H9 (cell line): ENCODE results near the gene STX16. TPM values are rescaled to one million over a fixed set of nuclear protein-coding genes. Genes with fewer than 3 reads are reported as not detected.

Experiments used
- DNase-seq: peaks from one replicate; pipeline ENCODE4 v3.0.0-alpha.2; 2017
- H2AFZ ChIP-seq: one replicate; pipeline ENCODE4 v1.6.1; 2013; ENCODE audit warnings: mild to moderate bottlenecking, low read length, control low read depth, moderate library complexity
- H2AK5ac ChIP-seq: 2 replicates; pipeline ENCODE4 v1.6.1; 2013; ENCODE audit warnings: low read length, control low read depth, mixed read lengths; ENCODE audit not compliant: insufficient read length
- H2BK120ac ChIP-seq: one replicate; pipeline ENCODE4 v1.6.1; 2013; ENCODE audit warnings: low read depth, mild to moderate bottlenecking, low read length, control low read depth, inconsistent platforms; ENCODE audit not compliant: poor library complexity, severe bottlenecking
- H2BK12ac ChIP-seq: 2 replicates; pipeline ENCODE4 v1.6.1; 2013; ENCODE audit warnings: low read length, control low read depth, mixed read lengths, low read depth; ENCODE audit not compliant: insufficient read length
- H2BK15ac ChIP-seq: 2 replicates; pipeline ENCODE4 v1.6.1; 2013; ENCODE audit warnings: low read depth, low read length, control low read depth
- H2BK20ac ChIP-seq: one replicate; pipeline ENCODE4 v1.6.1; 2013; ENCODE audit warnings: low read depth, mild to moderate bottlenecking, low read length, control low read depth, inconsistent platforms; ENCODE audit not compliant: poor library complexity, severe bottlenecking
- H2BK5ac ChIP-seq: 2 replicates; pipeline ENCODE4 v1.6.1; 2013; ENCODE audit warnings: low read length, control low read depth, mixed read lengths; ENCODE audit not compliant: insufficient read length
- H3K14ac ChIP-seq: 2 replicates; pipeline ENCODE4 v1.6.1; 2013; ENCODE audit warnings: low read length, control low read depth; ENCODE audit not compliant: insufficient read depth
- H3K18ac ChIP-seq: 2 replicates; pipeline ENCODE4 v1.6.1; 2013; ENCODE audit warnings: low read depth, mild to moderate bottlenecking, mixed read lengths, low read length, control low read depth; ENCODE audit not compliant: insufficient read length
- H3K23ac ChIP-seq: 2 replicates; pipeline ENCODE4 v1.6.1; 2013; ENCODE audit warnings: low read length, control low read depth, mixed read lengths, low read depth; ENCODE audit not compliant: insufficient read length
- H3K23me2 ChIP-seq: 2 replicates; pipeline ENCODE4 v1.6.1; 2013; ENCODE audit warnings: low read depth, mild to moderate bottlenecking, mixed read lengths, low read length, control low read depth; ENCODE audit not compliant: insufficient read length, poor library complexity, severe bottlenecking
- H3K27ac ChIP-seq: 2 replicates; pipeline ENCODE4 v1.5.1; 2013; ENCODE audit warnings: low read length, control low read depth, mixed read lengths, low read depth; ENCODE audit not compliant: insufficient read length
- H3K27me3 ChIP-seq: 2 replicates; pipeline ENCODE4 v1.6.1; 2013; ENCODE audit warnings: low read length, control low read depth, inconsistent platforms; ENCODE audit not compliant: insufficient read depth
- H3K4ac ChIP-seq: 2 replicates; pipeline ENCODE4 v1.6.1; 2013; ENCODE audit warnings: low read depth, mild to moderate bottlenecking, control low read depth, inconsistent platforms, low read length, moderate library complexity
- H3K4me1 ChIP-seq: 2 replicates; pipeline ENCODE4 v1.6.1; 2013; ENCODE audit warnings: low read length, control low read depth, inconsistent platforms; ENCODE audit not compliant: insufficient read depth
- H3K4me2 ChIP-seq: 2 replicates; pipeline ENCODE4 v1.6.1; 2013; ENCODE audit warnings: low read length, control low read depth, mixed read lengths; ENCODE audit not compliant: insufficient read length, insufficient read depth
- H3K56ac ChIP-seq: 2 replicates; pipeline ENCODE4 v1.6.1; 2013; ENCODE audit warnings: low read depth, mild to moderate bottlenecking, mixed read lengths, low read length, control low read depth; ENCODE audit not compliant: insufficient read length
- H3K79me1 ChIP-seq: 2 replicates; pipeline ENCODE4 v1.6.1; 2013; ENCODE audit warnings: low read depth, mild to moderate bottlenecking, moderate library complexity, low read length, control low read depth, inconsistent platforms; ENCODE audit not compliant: insufficient read depth, poor library complexity, severe bottlenecking
- H3K79me2 ChIP-seq: 2 replicates; pipeline ENCODE4 v1.6.1; 2013; ENCODE audit warnings: low read length, control low read depth, inconsistent platforms; ENCODE audit not compliant: insufficient read depth
- H3K9ac ChIP-seq: 2 replicates; pipeline ENCODE4 v1.6.1; 2013; ENCODE audit warnings: low read length, control low read depth, mixed read lengths; ENCODE audit not compliant: insufficient read length; ENCODE audit errors: extremely low read depth
- H3K9me3 ChIP-seq: one replicate; pipeline ENCODE4 v1.6.1; 2013; ENCODE audit warnings: low read depth, low read length, inconsistent platforms; ENCODE audit not compliant: control insufficient read depth
- H3T11ph ChIP-seq: one replicate; pipeline ENCODE4 v1.6.1; 2013; ENCODE audit warnings: mild to moderate bottlenecking, low read length, control low read depth, inconsistent platforms
- H4K20me1 ChIP-seq: one replicate; pipeline ENCODE4 v1.6.1; 2013; ENCODE audit not compliant: control insufficient read depth, insufficient read length, insufficient read depth
- H4K5ac ChIP-seq: 2 replicates; pipeline ENCODE4 v1.6.1; 2013; ENCODE audit warnings: low read depth, mild to moderate bottlenecking, mixed read lengths, low read length, control low read depth; ENCODE audit not compliant: insufficient read length
- H4K8ac ChIP-seq: replicated peaks from 2 replicates; pipeline ENCODE4 v1.6.1; 2013; ENCODE audit warnings: low read length, control low read depth, mixed read lengths, low read depth; ENCODE audit not compliant: insufficient read length
- H4K91ac ChIP-seq: 2 replicates; pipeline ENCODE4 v1.6.1; 2013; ENCODE audit warnings: low read depth, mild to moderate bottlenecking, moderate library complexity, mixed read lengths, low read length, control low read depth; ENCODE audit not compliant: insufficient read length
- H3K27ac Mint-ChIP-seq, 3 experiments: 2 replicates in 2 of 3; 3 replicates in 1 of 3; pipeline ENCODE4 v1.8.0; 2020 to 2021; ENCODE audit warnings: mixed read lengths in 3 of 3, mild to moderate bottlenecking in 1 of 3, moderate library complexity in 1 of 3
- H3K27me3 Mint-ChIP-seq: 2 replicates; pipeline ENCODE4 v1.8.0; 2021; ENCODE audit warnings: low read depth, mild to moderate bottlenecking, moderate library complexity, mixed read lengths
- H3K36me3 Mint-ChIP-seq, 3 experiments: 2 replicates in 2 of 3; 3 replicates in 1 of 3; pipeline ENCODE4 v1.8.0; 2020 to 2021; ENCODE audit warnings: low read depth in 3 of 3, mixed read lengths in 3 of 3; ENCODE audit not compliant: insufficient read depth in 1 of 3
- H3K4me1 Mint-ChIP-seq, 2 experiments: 2 replicates each; pipeline ENCODE4 v1.8.0; 2020; ENCODE audit warnings: mixed read lengths in 2 of 2
- H3K4me3 Mint-ChIP-seq, 2 experiments: 2 replicates in 1 of 2; 3 replicates in 1 of 2; pipeline ENCODE4 v1.8.0; 2020 to 2021; ENCODE audit warnings: mild to moderate bottlenecking in 2 of 2, mixed read lengths in 2 of 2, moderate library complexity in 1 of 2
- H3K9me3 Mint-ChIP-seq, 2 experiments: 2 replicates in 1 of 2; 3 replicates in 1 of 2; pipeline ENCODE4 v1.8.0; 2020; ENCODE audit warnings: mild to moderate bottlenecking in 2 of 2, mixed read lengths in 2 of 2, moderate library complexity in 1 of 2
- WGBS: extraction: QIAGEN DNeasy Blood & Tissue Kit; methylation state at CpG from one replicate; pipeline ENCODE4 v1.1.7; 2013; ENCODE audit warnings: missing lambda C conversion rate, low lambda C conversion rate, mixed read lengths; ENCODE audit not compliant: insufficient read length; ENCODE audit errors: extremely low coverage; 5-methylcytosine and 5-hydroxymethylcytosine counted together
- total RNA-seq: library from RNA; stranded (reverse); gene quantifications from 2 replicates; pipeline ENCODE4 v1.2.1, GENCODE V29; 2021
- TF ChIP-seq, protein P1 (sequence below): fragments of 200-600 bp; sonication (generic); conservative IDR thresholded peaks from 3 replicates; pipeline ENCODE4 v1.8.0; 2021; ENCODE audit warnings: antibody characterized with exemption, mild to moderate bottlenecking

Gene STX16
- total RNA-seq, 1 experiment from 2014 or later = 87.8 TPM

DNA sequence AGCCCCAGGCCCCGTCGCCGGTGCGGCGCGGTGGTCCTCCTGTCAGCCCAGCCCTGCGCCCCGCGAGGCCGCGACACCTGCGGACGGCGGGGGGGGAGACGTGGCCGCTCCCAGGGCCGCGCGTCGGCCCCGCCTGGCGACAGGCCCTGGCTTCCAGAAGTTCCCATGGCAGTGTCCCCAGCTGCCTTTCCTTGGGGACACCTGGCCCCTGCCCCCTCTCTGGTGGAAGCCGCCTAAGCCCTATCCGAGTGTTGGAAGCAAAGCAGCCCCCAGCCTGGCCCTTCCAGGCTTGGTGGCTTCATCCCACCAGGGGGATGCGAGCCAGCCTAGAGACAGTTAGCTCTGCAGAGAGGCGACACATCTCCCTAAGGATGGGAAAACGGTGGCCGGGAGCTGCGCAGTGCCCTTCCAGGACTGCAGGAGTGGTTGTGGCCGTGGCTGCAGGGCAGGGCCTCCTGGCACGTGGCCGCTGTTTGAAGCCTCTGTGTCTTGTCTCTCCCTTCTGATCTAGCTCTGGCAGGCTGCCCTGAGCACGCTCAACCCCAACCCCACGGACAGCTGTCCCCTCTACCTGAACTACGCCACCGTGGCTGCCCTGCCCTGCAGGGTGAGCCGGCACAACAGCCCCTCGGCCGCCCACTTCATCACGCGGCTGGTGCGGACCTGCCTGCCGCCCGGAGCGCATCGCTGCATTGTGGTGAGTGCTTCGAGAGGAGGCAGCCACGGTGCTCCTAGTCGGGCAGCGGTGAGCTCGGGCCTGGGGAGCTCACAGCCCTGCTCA is 42.3 kb downstream of the STX16 start:
- H3K79me1 ChIP-seq = no peaks in the 10 kb centered on the region
- TF ChIP-seq, protein P1, sequence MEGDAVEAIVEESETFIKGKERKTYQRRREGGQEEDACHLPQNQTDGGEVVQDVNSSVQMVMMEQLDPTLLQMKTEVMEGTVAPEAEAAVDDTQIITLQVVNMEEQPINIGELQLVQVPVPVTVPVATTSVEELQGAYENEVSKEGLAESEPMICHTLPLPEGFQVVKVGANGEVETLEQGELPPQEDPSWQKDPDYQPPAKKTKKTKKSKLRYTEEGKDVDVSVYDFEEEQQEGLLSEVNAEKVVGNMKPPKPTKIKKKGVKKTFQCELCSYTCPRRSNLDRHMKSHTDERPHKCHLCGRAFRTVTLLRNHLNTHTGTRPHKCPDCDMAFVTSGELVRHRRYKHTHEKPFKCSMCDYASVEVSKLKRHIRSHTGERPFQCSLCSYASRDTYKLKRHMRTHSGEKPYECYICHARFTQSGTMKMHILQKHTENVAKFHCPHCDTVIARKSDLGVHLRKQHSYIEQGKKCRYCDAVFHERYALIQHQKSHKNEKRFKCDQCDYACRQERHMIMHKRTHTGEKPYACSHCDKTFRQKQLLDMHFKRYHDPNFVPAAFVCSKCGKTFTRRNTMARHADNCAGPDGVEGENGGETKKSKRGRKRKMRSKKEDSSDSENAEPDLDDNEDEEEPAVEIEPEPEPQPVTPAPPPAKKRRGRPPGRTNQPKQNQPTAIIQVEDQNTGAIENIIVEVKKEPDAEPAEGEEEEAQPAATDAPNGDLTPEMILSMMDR = no peak; the same call in 2 of the 3 replicates
- H3K27me3 ChIP-seq = no peaks in the 10 kb centered on the region
- H3K4ac ChIP-seq = no peak overlapping the region
- H3K4me2 ChIP-seq = peak overlapping the region; percentile 18
- no peaks in the 10 kb centered on the region; the same call in 1 of the 2 replicates for H3K4me1 ChIP-seq
- H4K20me1 ChIP-seq = no peaks in the 10 kb centered on the region
- H2BK20ac ChIP-seq = no peak overlapping the region
- Mint-ChIP-seq H3K36me3 (peaks cover 0 to 6% (median 6%) of the 10 kb centered on the region in 3 experiments; a peak in 5 of 7 replicates), H3K4me3 (peak overlapping the region; percentile 52 to 54; a peak in 3 of 5 replicates), H3K27ac (peak overlapping the region in 1 of 3 experiments; percentile 79; a peak in 1 of 7 replicates), H3K9me3 (no peaks in the 10 kb centered on the region), H3K4me1 (peaks cover 24 to 33% of the 10 kb centered on the region in 2 experiments), H3K27me3 (no peaks in the 10 kb centered on the region)
- no peak overlapping the region for H2AK5ac ChIP-seq
- no peak overlapping the region for H2BK15ac ChIP-seq
- no peak overlapping the region for H3K56ac ChIP-seq
- H3K23me2 ChIP-seq = no peaks in the 10 kb centered on the region
- no peak overlapping the region for H4K5ac ChIP-seq
- no peak overlapping the region for H2BK12ac ChIP-seq
- H3K27ac ChIP-seq = no peak overlapping the region
- no peak overlapping the region for H3T11ph ChIP-seq
- H4K91ac ChIP-seq = no peak overlapping the region
- H3K9me3 ChIP-seq = no peaks in the 10 kb centered on the region
- no peak overlapping the region for H2AFZ ChIP-seq
- H2BK5ac ChIP-seq = no peak overlapping the region
- DNase-seq = peak; percentile 46
- no peak overlapping the region for H3K23ac ChIP-seq
- no peak overlapping the region for H3K18ac ChIP-seq
- no peak overlapping the region for H2BK120ac ChIP-seq
- no CpG with 5 or more reads among the region's 51 CpGs for WGBS
- H3K9ac ChIP-seq = no peak overlapping the region
- no peak overlapping the region for H4K8ac ChIP-seq
- H3K79me2 ChIP-seq = peaks cover 2% of the 10 kb centered on the region; the same call in 1 of the 2 replicates
- H3K14ac ChIP-seq = no peak overlapping the region; the same call in 1 of the 2 replicates
